Stomach (tissue), 9 donors: ENCODE data around the gene KCNH1. TPM values are rescaled to one million over a fixed set of nuclear protein-coding genes. Genes with fewer than 3 reads are reported as not detected.

ENCODE experiments used
- DNase-seq, 2 donors: peaks; one replicate each; pipeline versions ENCODE4 v3.0.0 to v3.0.0-alpha.2; 2013 to 2019
- H3K27ac ChIP-seq, 5 donors: fragments of 200-600 bp in 4 of 5; sonication (generic) in 4 of 5; one replicate each; pipeline ENCODE4 v1.5.1; 2013 to 2019; ENCODE audit warnings: mild to moderate bottlenecking in 1 of 5, moderate library complexity in 1 of 5
- H3K27me3 ChIP-seq, 3 donors: fragments of 200-600 bp; sonication (generic); one replicate each; pipeline ENCODE4 v1.5.1; 2017 to 2019; ENCODE audit warnings: mixed run types in 1 of 3
- H3K36me3 ChIP-seq, 4 donors: fragments of 200-600 bp; sonication (generic); 1 replicate in 3 of 4; 2 replicates in 1 of 4; pipeline ENCODE4 v1.5.1; 2016 to 2019
- H3K4me1 ChIP-seq, 4 donors: fragments of 200-600 bp; sonication (generic); one replicate each; pipeline ENCODE4 v1.5.1; 2016 to 2019
- H3K4me3 ChIP-seq, 4 donors: fragments of 200-600 bp; sonication (generic) in 3 of 4; one replicate each; pipeline ENCODE4 v1.5.1; 2016 to 2019; ENCODE audit warnings: mild to moderate bottlenecking in 1 of 4
- H3K9me3 ChIP-seq, 4 donors: fragments of 200-600 bp; sonication (generic); one replicate each; pipeline ENCODE4 v1.5.1; 2016 to 2019
- CTCF ChIP-seq, 7 experiments: fragments of 450-650 bp in 4 of 7; fragments of 200-600 bp in 3 of 7; sonication (generic) in 3 of 7; IDR thresholded peaks; one replicate each; pipeline ENCODE4 v1.5.1; 2016 to 2019; ENCODE audit warnings: antibody characterized with exemption in 7 of 7, control low read depth in 2 of 7, mild to moderate bottlenecking in 1 of 7
- EP300 ChIP-seq: sonication (generic); formaldehyde crosslinking; IDR thresholded peaks from one replicate; pipeline ENCODE4 v1.6.1; 2017; ENCODE audit warnings: antibody characterized with exemption
- POLR2A ChIP-seq, 4 donors: fragments of 450-650 bp; IDR thresholded peaks; one replicate each; pipeline ENCODE4 v1.6.1; 2016; ENCODE audit warnings: antibody characterized with exemption in 4 of 4, control low read depth in 2 of 4, mild to moderate bottlenecking in 1 of 4, moderate library complexity in 1 of 4
- POLR2AphosphoS5 ChIP-seq, 3 donors: sonication (generic); formaldehyde crosslinking; IDR thresholded peaks; one replicate each; pipeline ENCODE4 v1.6.1; 2016; ENCODE audit warnings: antibody characterized with exemption in 3 of 3
- WGBS, 5 donors: extraction: QIAGEN DNeasy Blood & Tissue Kit in 3 of 5; methylation state at CpG; one replicate each; pipeline versions ENCODE4 v1.1.5 to v1.1.7; 2013 to 2018; 5-methylcytosine and 5-hydroxymethylcytosine counted together
- intact Hi-C: fragments of 100-400 bp; cut with DNase I; formaldehyde crosslinking; loops from one replicate; pipeline ENCODE4 v1.15.1; 2023; ENCODE audit warnings: low total_unique reads
- polyA plus RNA-seq, 3 donors: library from polyadenylated mRNA; stranded (reverse); fragments of 200-250 nt; gene quantifications; one replicate each; pipeline ENCODE4 v1.2.3, GENCODE V29; 2013
- total RNA-seq, 5 donors: library from RNA; depleted of rRNA; stranded (reverse); fragments of >200 nt; gene quantifications; one replicate each; pipeline versions ENCODE4 v1.1.0 to v1.2.3, GENCODE V29; 2014 to 2016
- donor health status: healthy with polysubstance abuse.
- donor health status: Bipolar disorder and iron deficiency.
- donor health status: healthy.

Gene KCNH1
- total and polyA plus RNA-seq, 8 donors: 0.10 to 6.8 (median 3.2) TPM; not detected in 1

DNA sequence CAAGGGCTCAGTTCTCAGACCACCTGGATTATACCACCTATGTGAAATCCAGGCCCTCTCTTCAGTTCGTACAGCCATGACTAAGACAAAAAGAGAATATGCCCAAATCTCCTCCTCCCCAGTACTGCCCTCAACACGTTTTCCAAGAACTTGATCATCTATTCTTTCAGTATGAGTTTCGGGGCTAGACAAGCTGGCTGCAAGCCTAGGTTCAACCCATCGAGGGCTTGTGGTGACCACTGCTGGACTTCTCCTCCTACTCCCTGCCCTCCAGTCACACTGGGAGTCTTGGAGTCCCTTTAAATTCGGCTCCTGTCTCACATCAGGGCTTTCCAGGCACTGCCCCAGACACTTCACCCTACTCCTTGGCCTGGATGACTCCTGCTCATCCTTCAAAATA is 352.3 kb downstream of the KCNH1 start:
- Histone ChIP-seq H3K4me1 (no peaks in the 10 kb centered on the region), H3K27ac (no peak overlapping the region), H3K4me3 (no peak overlapping the region), H3K36me3 (no peaks in the 10 kb centered on the region), H3K27me3 (no peaks in the 10 kb centered on the region), H3K9me3 (no peaks in the 10 kb centered on the region)
- TF ChIP-seq POLR2A (IDR thresholded peaks at IDR 0.05): no peak
- TF ChIP-seq CTCF (IDR thresholded peaks at IDR 0.05): no peak
- no peak for TF ChIP-seq POLR2AphosphoS5 (IDR thresholded peaks at IDR 0.05)
- TF ChIP-seq EP300: no peak
- DNase-seq: no peak
- WGBS, 5 donors: 65 to 75% (median 72%) methylated on average over 5 of the region's 5 CpGs
- intact Hi-C loops: no loop called here

GRCh38 chr1:210779269-210779668 is 354.7 kb downstream of the KCNH1 start:
- H3K27ac ChIP-seq: no peak overlapping the region
- no peaks in the 10 kb centered on the region for H3K27me3 ChIP-seq
- TF ChIP-seq POLR2A (IDR thresholded peaks at IDR 0.05) (no peak), POLR2AphosphoS5 (IDR thresholded peaks at IDR 0.05) (no peak)
- H3K9me3 ChIP-seq: no peaks in the 10 kb centered on the region
- H3K4me1 ChIP-seq: no peaks in the 10 kb centered on the region
- intact Hi-C loops: no loop called here
- H3K4me3 ChIP-seq: no peak overlapping the region
- WGBS, 5 donors: 25 to 37% (median 29%) methylated on average over 3 of the region's 3 CpGs
- H3K36me3 ChIP-seq: no peaks in the 10 kb centered on the region
- DNase-seq: no peak

DNA sequence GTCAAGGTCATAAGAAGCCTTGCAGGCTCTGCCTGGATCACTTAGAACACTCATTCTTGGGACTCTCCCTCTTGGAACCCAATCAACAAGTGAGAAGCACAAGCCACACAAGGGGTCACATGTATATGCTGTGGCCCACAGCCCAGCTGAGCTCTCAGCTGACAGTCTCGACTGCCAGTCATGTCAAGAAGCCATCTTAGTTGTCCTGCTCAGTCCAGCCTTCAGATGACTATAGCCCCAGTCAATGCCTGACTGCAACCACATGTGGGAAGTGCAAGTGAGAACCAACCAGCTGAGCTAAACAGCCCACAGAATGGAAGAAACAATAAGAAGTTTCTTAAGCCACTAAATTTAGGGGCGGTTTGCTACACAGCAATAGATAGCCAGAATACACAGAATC is 356.0 kb downstream of the KCNH1 start:
- TF ChIP-seq CTCF (IDR thresholded peaks at IDR 0.05): no peak
- no peak for TF ChIP-seq POLR2A (IDR thresholded peaks at IDR 0.05)
- no peak for TF ChIP-seq EP300
- TF ChIP-seq POLR2AphosphoS5 (IDR thresholded peaks at IDR 0.05): no peak
- DNase-seq: no peak
- intact Hi-C loops: no loop called here
- Histone ChIP-seq H3K4me3 (no peak overlapping the region), H3K4me1 (no peaks in the 10 kb centered on the region), H3K27ac (no peak overlapping the region), H3K27me3 (no peaks in the 10 kb centered on the region), H3K36me3 (no peaks in the 10 kb centered on the region), H3K9me3 (no peaks in the 10 kb centered on the region)
- 73 to 83% (median 80%) methylated on average over 2 of the region's 2 CpGs for WGBS, 5 donors

GRCh38 chr1:210776712-210777111 is 357.2 kb downstream of the KCNH1 start:
- no peak for DNase-seq
- 52 to 68% (median 62%) methylated on average over 3 of the region's 3 CpGs for WGBS, 5 donors
- intact Hi-C loops: no loop called here
- TF ChIP-seq EP300 (no peak), POLR2A (IDR thresholded peaks at IDR 0.05) (no peak), CTCF (IDR thresholded peaks at IDR 0.05) (no peak), POLR2AphosphoS5 (IDR thresholded peaks at IDR 0.05) (no peak)
- H3K4me1 ChIP-seq: no peaks in the 10 kb centered on the region
- no peaks in the 10 kb centered on the region for H3K9me3 ChIP-seq
- no peak overlapping the region for H3K27ac ChIP-seq
- H3K36me3 ChIP-seq: no peaks in the 10 kb centered on the region
- no peaks in the 10 kb centered on the region for H3K27me3 ChIP-seq
- no peak overlapping the region for H3K4me3 ChIP-seq

DNA sequence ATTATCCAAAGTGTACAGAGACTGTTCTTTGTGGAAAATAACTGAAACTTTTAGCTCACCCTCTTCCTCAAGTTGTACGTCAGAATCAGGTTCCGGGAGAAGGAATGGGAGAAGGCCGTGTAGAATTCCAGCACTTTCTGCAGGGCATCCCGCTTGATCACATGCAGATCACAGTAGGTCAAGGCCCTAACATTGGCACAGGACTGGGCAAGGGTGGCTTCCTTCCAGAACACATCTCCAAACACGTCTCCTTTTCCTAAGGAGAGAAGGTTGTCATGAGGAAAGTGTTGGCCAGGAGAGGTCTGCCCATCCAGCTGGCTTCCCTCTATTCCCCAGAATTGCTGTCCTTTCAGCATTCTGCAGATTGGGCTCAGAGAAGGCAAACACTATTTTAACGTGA is 358.7 kb downstream of the KCNH1 start:
- DNase-seq: no peak
- Histone ChIP-seq H3K4me3 (no peak overlapping the region), H3K4me1 (no peaks in the 10 kb centered on the region), H3K9me3 (no peaks in the 10 kb centered on the region), H3K36me3 (no peaks in the 10 kb centered on the region), H3K27ac (no peak overlapping the region), H3K27me3 (no peaks in the 10 kb centered on the region)
- no peak for TF ChIP-seq POLR2A (IDR thresholded peaks at IDR 0.05)
- no peak for TF ChIP-seq EP300
- no peak for TF ChIP-seq POLR2AphosphoS5 (IDR thresholded peaks at IDR 0.05)
- TF ChIP-seq CTCF (IDR thresholded peaks at IDR 0.05): no peak
- WGBS, 5 donors: 76 to 86% (median 83%) methylated on average over 6 of the region's 6 CpGs
- intact Hi-C loops: no loop called here
